GM10248 (cell line): Measurements from ENCODE around the gene EDAR.

Experiments used
- CTCF ChIA-PET: fragments of 300-600 bp; sonication (Branson Sonifier 250); formaldehyde crosslinking; extraction: SDS; loops from one replicate; lab custom pipeline; 2021; ENCODE audit warnings: antibody characterized with exemption; lab: Yijun Ruan, JAX
- POLR2A ChIA-PET: fragments of 350-650 bp; sonication (Branson Sonifier 250); formaldehyde crosslinking; extraction: SDS; loops from one replicate; lab custom pipeline; 2020; ENCODE audit warnings: antibody characterized with exemption; lab: Yijun Ruan, JAX
- DNase-seq: peaks from one replicate; pipeline ENCODE4 v3.0.0; 2012; ENCODE audit errors: extremely low spot score
- TF ChIP-seq, protein P1 (sequence below): IDR thresholded peaks from 2 replicates; pipeline ENCODE4 v1.5.1; 2012; ENCODE audit warnings: mild to moderate bottlenecking, low read depth; ENCODE audit errors: extremely low read depth, missing control alignments, control extremely low read depth

Gene EDAR

DNA sequence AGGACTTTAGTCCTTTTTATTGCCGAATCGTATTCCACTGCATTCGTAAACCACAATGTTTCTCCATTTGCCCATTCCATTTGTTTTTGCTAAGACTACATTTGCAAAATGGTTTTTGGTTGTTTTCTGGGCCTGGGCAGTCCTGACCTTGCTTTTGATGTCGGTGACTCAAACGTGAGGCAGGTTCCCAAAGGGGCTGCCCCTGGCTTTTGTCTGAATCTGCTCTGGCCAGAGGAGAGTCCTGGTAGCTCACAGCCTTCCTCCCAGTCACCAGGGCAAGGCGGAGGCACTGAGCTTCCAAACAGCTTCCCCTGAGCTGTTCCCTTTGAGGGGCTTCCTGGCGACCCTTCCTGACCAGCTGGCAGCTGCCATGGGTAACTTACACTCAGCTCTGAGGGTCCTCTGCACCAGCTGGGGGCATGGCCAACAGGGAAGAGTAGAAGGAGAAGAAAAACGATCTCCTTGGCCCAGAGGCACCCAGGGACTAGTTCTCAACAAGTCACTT lies 47.8 kb downstream of the EDAR start:
- CTCF ChIA-PET, result no interaction called here
- POLR2A ChIA-PET, result no interaction called here
- TF ChIP-seq, protein P1, sequence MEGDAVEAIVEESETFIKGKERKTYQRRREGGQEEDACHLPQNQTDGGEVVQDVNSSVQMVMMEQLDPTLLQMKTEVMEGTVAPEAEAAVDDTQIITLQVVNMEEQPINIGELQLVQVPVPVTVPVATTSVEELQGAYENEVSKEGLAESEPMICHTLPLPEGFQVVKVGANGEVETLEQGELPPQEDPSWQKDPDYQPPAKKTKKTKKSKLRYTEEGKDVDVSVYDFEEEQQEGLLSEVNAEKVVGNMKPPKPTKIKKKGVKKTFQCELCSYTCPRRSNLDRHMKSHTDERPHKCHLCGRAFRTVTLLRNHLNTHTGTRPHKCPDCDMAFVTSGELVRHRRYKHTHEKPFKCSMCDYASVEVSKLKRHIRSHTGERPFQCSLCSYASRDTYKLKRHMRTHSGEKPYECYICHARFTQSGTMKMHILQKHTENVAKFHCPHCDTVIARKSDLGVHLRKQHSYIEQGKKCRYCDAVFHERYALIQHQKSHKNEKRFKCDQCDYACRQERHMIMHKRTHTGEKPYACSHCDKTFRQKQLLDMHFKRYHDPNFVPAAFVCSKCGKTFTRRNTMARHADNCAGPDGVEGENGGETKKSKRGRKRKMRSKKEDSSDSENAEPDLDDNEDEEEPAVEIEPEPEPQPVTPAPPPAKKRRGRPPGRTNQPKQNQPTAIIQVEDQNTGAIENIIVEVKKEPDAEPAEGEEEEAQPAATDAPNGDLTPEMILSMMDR, result no peak
- DNase-seq, result no peak

DNA sequence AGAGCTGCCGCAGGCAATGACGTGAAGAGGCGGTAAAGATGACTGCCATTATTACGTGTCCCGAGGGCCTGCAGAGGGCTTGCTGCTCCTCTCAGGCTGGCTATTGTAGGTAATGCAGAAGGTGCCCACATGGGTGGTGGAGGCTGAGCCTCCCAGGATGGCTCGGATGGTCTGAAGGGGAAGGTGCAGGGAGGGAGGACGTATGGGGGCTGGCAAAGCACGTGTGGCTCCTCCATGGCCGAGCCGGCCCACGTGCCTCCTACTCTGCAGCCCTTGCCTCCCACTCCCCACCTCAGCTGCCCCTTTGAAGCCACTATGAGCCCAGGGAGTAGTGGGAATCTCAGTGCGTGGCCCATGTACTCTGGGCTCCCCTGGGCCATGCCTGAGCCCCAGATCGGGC lies 48.9 kb downstream of the EDAR start:
- TF ChIP-seq, protein P1, result no peak
- ChIA-PET POLR2A (no interaction called here), CTCF (interaction anchor here (1.1 kb wide), 1 partner anchor 20 kb away, joined by 3 read pairs; no protein-coding TSS in a partner anchor)
- no peak for DNase-seq

DNA sequence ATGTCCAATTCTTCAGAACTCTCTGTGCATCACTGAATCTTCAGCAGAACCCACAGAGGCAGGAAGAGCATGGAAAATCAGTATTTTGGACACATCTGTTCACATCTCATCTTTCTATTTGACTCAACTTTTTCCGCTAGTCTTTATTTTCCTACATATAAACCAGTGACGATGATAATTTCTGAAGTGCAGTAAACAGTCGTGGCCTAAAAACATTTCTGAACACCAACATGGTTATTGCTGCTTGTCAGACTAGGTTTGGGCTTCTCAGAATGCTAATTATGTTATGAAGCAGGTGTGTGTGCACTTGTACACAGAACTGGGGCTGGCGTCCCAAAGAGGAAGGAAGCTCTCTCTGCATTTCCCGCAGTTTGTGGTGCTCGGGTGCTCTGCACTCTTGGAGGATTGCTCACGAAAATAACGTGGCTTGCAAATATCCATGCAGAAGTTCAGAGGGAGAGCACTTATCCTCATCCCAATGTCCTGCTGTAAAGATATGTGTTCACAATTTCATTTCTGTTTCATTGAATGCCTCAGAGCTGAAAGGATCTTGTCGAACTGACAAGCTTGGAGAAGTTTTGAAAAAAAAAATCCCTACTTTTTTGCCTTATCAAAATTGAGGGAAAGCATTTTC lies 50.8 kb downstream of the EDAR start:
- TF ChIP-seq, protein P1, result no peak
- CTCF ChIA-PET, result no interaction called here
- POLR2A ChIA-PET, result no interaction called here
- no peak for DNase-seq

DNA sequence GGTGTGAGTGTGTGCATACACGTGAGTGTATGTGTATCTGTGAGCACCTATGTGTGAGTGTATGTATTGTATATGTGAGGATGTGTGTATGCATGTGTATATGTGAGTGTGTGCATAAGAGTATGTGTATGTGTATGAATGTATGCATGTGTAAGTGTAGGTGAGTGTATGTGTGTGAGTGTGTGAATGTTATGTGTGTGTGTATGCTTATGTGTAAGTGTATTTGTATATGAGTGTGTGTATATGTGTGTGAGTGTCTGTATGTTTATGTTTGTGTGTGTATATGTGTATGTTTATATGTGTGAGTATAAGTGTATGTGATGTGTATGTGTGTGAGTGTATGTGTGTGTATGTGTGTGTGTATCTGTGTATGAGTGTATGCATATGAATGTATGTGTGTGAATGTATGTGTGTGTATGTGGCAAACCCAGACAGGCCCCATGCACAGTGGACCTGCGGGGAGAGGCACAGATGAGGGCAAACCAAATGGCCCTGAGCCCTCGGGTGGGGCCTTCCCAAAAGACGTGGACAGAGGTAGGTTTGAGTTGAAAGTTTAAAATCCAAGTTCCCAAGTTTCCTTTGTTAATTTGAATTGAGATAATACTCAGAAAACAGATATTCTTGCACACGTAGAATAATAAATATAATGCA lies 51.5 kb downstream of the EDAR start:
- no peak for DNase-seq
- ChIA-PET POLR2A (no interaction called here), CTCF (no interaction called here)
- TF ChIP-seq, protein P1, result no peak

DNA sequence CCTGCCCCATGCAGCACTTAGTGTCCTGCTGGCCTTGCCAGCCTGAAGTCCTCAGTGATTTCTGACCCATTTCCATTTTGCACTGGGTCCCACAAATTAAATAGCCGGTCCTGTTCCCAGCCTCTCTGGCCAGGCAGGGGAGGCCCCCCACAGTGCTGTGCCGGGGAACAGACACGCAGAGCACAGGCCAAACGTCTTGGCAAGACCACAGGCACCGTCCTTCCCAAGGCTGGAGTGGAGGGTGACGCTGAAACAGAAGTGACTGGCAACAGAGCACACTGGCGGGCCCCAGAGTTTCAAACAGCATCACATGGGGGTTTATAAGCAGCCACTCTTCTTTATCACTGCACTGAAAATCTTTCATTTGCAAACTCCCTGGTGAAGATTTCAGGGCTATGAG lies 52.2 kb downstream of the EDAR start:
- DNase-seq, result no peak
- TF ChIP-seq, protein P1, result no peak
- ChIA-PET CTCF (no interaction called here), POLR2A (no interaction called here)

DNA sequence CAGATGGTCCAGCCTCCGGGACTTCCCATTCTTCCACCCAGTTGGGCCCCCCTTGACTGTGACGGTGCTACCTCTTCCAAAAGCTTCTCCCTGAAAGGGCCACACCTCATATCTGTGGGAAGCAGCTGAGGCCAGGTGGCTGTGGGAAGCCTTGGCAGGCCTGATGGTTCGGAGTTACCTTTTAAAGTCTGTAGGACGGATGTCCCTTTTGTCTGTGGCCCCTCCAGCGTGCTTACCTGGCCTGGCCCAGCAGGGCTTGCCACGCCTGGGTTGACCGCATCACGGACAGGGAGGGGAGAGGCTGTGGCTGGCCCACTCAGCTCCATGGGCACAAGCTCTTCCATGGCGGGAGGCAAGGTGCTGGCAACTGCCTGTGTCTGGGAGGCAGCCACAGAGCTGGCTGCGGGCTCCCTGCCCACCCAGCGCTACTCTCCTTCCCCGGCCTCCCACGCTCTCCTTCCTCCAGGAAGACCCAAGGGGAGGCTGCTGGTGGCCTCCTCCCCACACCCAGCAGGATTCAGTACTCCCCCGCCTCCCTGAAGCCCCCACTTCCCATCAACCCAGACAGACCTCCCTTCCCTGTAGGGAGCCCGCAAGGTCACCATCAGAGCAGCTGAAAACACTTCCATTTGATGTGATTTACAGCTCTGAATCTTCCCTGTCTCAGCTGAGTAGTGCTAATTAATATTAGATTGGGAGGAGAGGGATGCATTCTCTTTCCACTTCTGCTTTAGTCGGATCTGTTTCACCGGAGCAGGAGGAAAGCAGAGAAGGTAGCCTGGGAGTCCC lies 52.8 kb downstream of the EDAR start:
- ChIA-PET CTCF (interaction anchor here (0.7 kb wide), 1 partner anchor 9 kb away, joined by 3 read pairs; no protein-coding TSS in a partner anchor), POLR2A (no interaction called here)
- TF ChIP-seq, protein P1, result no peak
- no peak for DNase-seq
